Epithelial cell of esophagus (primary cell): ENCODE data around the gene PSORS1C1.
A peak's percentile ranks its signal among the peaks of the same experiment; 100 is the strongest.

Source experiments
- DNase-seq: peaks from one replicate; pipeline ENCODE4 v3.0.0; 2010; ENCODE audit warnings: low read depth
- H3K4me3 ChIP-seq: 2 replicates; pipeline ENCODE4 v1.5.1; 2011; ENCODE audit warnings: mild to moderate bottlenecking, low read length, control low read depth
- TF ChIP-seq, protein P1 (sequence below): IDR thresholded peaks from 2 replicates; pipeline ENCODE4 v1.5.1; 2011; ENCODE audit warnings: low read depth, mild to moderate bottlenecking, low read length, control low read depth, inconsistent platforms; ENCODE audit not compliant: insufficient read depth; ENCODE audit errors: missing control alignments

The PSORS1C1 gene

DNA sequence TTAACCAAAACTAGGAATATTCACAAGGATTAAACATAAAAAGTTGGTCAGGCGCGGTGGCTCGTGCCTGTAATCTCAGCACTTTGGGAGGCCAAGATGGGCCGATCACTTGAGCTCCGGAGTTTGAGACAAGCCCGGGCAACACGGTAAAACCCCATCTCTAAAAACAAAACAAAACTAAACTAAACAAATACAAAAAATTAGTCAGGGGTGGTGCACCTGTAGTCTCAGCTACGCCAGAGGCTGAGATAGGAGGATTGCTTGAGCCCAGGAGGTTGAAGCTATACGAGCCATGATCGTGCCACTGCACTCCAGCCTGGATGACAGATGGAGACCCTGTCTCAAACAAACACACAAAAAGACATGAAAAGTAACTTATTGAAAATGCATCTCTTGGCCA, 21.1 kb downstream of the PSORS1C1 start:
- DNase-seq, result no peak
- TF ChIP-seq, protein P1, sequence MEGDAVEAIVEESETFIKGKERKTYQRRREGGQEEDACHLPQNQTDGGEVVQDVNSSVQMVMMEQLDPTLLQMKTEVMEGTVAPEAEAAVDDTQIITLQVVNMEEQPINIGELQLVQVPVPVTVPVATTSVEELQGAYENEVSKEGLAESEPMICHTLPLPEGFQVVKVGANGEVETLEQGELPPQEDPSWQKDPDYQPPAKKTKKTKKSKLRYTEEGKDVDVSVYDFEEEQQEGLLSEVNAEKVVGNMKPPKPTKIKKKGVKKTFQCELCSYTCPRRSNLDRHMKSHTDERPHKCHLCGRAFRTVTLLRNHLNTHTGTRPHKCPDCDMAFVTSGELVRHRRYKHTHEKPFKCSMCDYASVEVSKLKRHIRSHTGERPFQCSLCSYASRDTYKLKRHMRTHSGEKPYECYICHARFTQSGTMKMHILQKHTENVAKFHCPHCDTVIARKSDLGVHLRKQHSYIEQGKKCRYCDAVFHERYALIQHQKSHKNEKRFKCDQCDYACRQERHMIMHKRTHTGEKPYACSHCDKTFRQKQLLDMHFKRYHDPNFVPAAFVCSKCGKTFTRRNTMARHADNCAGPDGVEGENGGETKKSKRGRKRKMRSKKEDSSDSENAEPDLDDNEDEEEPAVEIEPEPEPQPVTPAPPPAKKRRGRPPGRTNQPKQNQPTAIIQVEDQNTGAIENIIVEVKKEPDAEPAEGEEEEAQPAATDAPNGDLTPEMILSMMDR, result no peak

DNA sequence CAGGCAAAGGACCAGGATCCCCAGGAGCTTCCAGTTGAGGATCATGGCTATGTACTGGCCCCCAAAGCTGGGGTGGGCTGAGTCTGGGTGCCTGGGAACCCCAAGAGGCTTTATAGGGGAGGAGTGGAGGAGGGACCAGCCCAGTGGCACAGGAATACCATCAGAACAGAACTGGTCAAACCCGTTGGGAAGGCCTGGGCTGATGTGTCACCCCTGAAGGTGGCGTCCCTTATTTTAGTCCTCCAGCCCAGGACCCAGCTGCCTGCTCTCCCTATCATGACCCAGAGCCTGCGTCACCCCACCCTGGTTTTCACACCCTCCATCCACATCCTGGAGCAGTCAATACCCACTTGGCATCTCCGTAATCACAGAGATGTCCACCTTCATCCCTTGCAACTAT, 24.4 kb downstream of the PSORS1C1 start, which contains the start of gene PSORS1C2:
TSS of gene PSORS1C2 (minus strand) at position 85 of the 400 bp plus-strand sequence. CDS start at position 45, 40 bp downstream.
- H3K4me3 ChIP-seq, result no peak within 1 kb of the TSS
- TF ChIP-seq, protein P1, result no peak
- peak; percentile 58 for DNase-seq

More for the DNA sequence above, 21.1 kb downstream of the PSORS1C1 start:
- H3K4me3 ChIP-seq, result no peak overlapping the region

DNA sequence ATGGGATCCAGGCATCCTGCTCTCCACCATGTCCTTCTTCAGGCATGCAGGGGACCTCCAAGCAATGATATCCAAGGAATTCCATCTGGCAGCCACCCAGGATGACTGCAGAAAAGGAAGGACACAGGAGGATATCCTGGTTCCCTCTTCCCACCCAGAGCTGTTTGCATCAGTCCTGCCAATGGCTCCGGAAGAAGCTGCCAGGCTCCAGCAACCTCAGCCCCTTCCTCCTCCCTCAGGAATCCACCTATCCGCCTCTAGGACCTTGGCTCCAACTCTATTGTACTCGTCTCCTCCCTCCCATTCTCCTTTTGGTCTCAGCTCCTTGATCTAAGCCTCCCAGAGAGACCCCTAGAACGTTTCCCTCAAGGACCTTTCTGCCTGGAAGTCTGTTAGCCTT, 25.0 kb downstream of the PSORS1C1 start:
- no peak for DNase-seq
- H3K4me3 ChIP-seq, result no peak overlapping the region
- TF ChIP-seq, protein P1, result no peak

DNA sequence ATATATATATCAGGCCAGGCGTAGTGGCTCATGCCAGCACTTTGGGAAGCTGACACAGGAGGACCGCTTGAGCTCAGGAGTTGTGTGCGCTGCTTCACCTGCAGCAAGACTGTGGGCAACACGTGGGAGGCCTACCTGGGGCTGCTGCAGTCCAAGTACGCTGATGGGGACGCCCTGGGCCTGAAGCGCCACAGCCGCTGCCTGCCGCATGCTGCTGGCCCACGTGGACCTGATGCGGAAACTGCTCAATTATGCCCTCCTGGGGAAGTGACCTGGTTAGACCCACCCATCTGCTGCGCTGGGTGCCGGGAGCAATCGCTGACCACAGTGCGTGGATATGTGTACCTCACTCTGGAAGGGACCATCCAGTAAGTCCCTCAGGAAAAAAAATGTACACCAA, 26.0 kb downstream of the PSORS1C1 start:
- DNase-seq, result no peak
- H3K4me3 ChIP-seq, result no peak overlapping the region

DNA sequence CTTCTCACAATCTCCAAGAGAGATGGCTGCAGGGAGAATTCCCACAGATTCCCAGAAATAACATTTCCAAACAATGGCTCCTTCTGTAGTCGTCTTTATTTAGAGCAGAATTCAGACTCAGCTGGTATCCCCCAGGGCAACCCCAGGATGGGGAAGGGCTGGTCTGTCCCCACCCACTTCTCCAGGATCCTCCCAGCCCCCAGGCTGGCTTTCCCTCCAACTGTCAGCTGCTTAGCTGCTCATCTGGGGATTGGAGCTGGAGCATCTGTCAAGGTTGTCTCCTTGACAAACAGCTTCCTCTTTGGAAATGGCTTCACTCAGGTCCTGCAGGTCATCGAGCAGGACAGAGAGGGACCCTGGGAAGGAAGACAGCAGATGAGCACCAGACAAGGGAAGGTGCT, 27.8 kb downstream of the PSORS1C1 start:
- H3K4me3 ChIP-seq, result no peak overlapping the region
- TF ChIP-seq, protein P1, result no peak
- DNase-seq, result no peak

More for the DNA sequence above, 26.0 kb downstream of the PSORS1C1 start:
- TF ChIP-seq, protein P1, result no peak

DNA sequence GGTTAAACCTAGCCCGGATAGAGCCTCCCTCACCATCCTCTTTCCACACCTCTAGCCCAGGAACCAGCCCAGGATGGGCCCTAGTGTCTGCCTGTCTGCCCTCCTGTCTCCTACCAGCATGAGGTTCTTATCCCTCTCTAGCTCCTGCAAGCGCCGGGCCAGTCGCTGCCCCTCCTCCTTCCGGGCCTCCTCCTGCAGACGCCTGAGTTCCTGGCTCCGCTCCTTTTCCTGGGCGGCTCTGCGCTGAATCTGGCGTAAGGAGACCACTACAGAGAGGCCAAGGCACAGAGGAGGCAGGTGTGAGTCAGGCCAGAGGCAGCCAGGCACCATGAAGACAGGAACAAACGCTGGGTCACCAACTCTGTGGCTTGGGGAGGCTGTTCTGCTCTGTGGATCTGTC, 28.5 kb downstream of the PSORS1C1 start:
- TF ChIP-seq, protein P1, result no peak
- DNase-seq, result peak; percentile 47
- no peak overlapping the region for H3K4me3 ChIP-seq

DNA sequence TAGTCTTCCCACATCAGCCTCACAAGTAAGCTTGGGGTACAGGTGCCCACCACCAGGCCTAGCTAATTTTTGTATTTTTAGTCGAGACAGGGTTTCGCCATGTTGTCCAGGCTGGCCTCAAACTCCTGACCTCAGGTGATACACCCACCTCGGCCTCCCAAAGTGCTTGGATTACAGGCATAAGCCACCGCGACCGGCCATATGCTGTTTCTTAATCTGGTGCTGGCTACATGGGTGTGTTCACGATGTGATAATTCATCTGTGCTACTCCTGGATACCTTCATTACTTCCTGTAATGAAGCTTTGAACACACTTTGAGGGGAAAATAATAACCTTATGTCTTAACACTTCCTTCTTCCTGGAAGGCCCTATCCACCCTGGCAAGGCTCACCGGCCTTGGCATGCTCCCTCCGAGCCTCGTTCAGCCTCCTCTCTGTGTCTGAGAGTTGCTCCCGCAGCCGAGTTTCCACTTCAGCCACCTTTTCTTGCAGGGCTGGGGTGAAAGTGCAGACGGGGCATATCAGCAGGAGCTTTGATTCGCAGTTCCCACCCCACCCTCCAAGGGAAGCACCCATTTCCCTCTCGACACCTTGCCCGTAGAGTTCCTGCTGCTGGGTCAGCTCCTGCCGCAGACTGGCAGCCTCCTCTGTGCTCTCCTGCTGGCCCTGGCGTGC, 29.8 kb downstream of the PSORS1C1 start:
- DNase-seq, result no peak
- H3K4me3 ChIP-seq, result no peak overlapping the region
- TF ChIP-seq, protein P1, result no peak
